ENCODE data around the gene BICRAL.

DNA sequence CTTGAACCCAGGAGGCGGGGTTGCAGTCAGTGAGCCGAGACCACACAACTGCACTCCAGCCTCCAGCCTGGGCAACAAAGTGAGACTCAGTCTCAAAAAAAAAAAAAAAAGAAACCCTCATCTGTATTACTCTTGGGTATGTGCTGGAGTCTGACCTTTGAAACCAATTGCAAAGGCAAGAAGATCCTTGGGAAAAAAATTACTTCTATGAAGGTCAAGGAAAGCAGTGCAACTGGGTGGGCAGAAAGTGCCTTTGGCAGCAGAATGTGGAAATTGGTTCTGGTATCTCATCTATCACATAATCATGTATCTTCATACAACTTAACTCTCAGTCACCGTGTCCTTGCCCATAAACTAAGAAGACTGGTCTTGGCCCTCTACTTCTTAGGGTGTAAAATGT is 89.9 kb downstream of the BICRAL start:
- TF ChIP-seq, protein P1, sequence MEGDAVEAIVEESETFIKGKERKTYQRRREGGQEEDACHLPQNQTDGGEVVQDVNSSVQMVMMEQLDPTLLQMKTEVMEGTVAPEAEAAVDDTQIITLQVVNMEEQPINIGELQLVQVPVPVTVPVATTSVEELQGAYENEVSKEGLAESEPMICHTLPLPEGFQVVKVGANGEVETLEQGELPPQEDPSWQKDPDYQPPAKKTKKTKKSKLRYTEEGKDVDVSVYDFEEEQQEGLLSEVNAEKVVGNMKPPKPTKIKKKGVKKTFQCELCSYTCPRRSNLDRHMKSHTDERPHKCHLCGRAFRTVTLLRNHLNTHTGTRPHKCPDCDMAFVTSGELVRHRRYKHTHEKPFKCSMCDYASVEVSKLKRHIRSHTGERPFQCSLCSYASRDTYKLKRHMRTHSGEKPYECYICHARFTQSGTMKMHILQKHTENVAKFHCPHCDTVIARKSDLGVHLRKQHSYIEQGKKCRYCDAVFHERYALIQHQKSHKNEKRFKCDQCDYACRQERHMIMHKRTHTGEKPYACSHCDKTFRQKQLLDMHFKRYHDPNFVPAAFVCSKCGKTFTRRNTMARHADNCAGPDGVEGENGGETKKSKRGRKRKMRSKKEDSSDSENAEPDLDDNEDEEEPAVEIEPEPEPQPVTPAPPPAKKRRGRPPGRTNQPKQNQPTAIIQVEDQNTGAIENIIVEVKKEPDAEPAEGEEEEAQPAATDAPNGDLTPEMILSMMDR (IDR thresholded peaks at IDR 0.05) = no peak
- TF ChIP-seq POLR2AphosphoS5 (IDR thresholded peaks at IDR 0.05) (no peak), EP300 (IDR thresholded peaks at IDR 0.05) (no peak)
